GM12878 (cell line): ENCODE measurements around the gene CBFA2T3. TPM values are rescaled to one million over a fixed set of nuclear protein-coding genes. Genes with fewer than 3 reads are reported as not detected.

ENCODE experiments used
- ATAC-seq: fragments of 200-7000 bp; cut with Tn5 transposase; 3 replicates; pipeline ENCODE4 v1.9.1; 2020; ENCODE audit warnings: mild to moderate bottlenecking, moderate library complexity
- BruUV-seq: library from RNA; stranded (reverse); fragments of 400-500 nt; replicated peaks from 2 replicates; lab custom pipeline; 2021; lab: Mats Ljungman, UMichigan
- CTCF ChIA-PET: fragments of 300-600 bp; sonication (Branson Sonifier 250); formaldehyde crosslinking; extraction: SDS; loops from one replicate; lab custom pipeline; 2021; ENCODE audit warnings: inconsistent platforms; lab: Yijun Ruan, JAX
- POLR2A ChIA-PET: fragments of 350-600 bp; formaldehyde crosslinking; extraction: SDS; loops from one replicate; lab custom pipeline; 2021; ENCODE audit warnings: inconsistent platforms; lab: Charles Lee
- RAD21 ChIA-PET: fragments of 300-600 bp; sonication (Branson Sonifier 250); formaldehyde crosslinking; loops from one replicate; lab custom pipeline; 2023; ENCODE audit warnings: antibody characterized with exemption; ENCODE audit not compliant: unreplicated experiment; lab: Charles Lee
- SMC1A ChIA-PET: fragments of 300-600 bp; sonication (Branson Sonifier 250); formaldehyde crosslinking; loops from one replicate; lab custom pipeline; 2023; ENCODE audit not compliant: unreplicated experiment, uncharacterized antibody; lab: Charles Lee
- DNase-seq: peaks from one replicate; pipeline ENCODE4 v3.0.0-alpha.2; 2011; ENCODE audit warnings: low read depth, low spot score
- FAIRE-seq: peaks from 3 replicates; lab custom pipeline; 2011; peaks lifted over from hg19 to GRCh38; lab: Jason Lieb, UNC
- H2AFZ ChIP-seq: 2 replicates; pipeline ENCODE4 v1.6.0; 2011; ENCODE audit warnings: low read depth, low read length, control low read depth; ENCODE audit not compliant: control insufficient read depth
- H3K27ac ChIP-seq: 2 replicates; pipeline ENCODE4 v1.5.1; 2011; ENCODE audit warnings: control low read depth; ENCODE audit not compliant: control insufficient read depth, insufficient read depth
- H3K27me3 ChIP-seq, 2 experiments: replicated peaks in 1 of 2; 2 replicates each; pipeline versions ENCODE4 v1.6.0 to v1.6.1; 2011; ENCODE audit warnings: low read length in 1 of 2; ENCODE audit not compliant: control insufficient read depth in 2 of 2, insufficient read depth in 2 of 2
- H3K36me3 ChIP-seq, 2 experiments: 2 replicates each; pipeline ENCODE4 v1.5.1; 2011; ENCODE audit warnings: low read length in 1 of 2; ENCODE audit not compliant: control insufficient read depth in 2 of 2, insufficient read depth in 2 of 2
- H3K4me1 ChIP-seq: 2 replicates; pipeline ENCODE4 v1.6.1; 2011; ENCODE audit warnings: mild to moderate bottlenecking, low read length, moderate library complexity, mixed read lengths; ENCODE audit not compliant: control insufficient read depth, insufficient read depth
- H3K4me2 ChIP-seq: 2 replicates; pipeline ENCODE4 v1.6.0; 2011; ENCODE audit warnings: control low read depth; ENCODE audit not compliant: control insufficient read depth, insufficient read depth
- H3K4me3 ChIP-seq: fragments of 200-600 bp; sonication (generic); 2 replicates; pipeline ENCODE4 v1.5.1; 2016
- H3K79me2 ChIP-seq: 2 replicates; pipeline ENCODE4 v1.6.0; 2011; ENCODE audit warnings: low read length; ENCODE audit not compliant: control insufficient read depth, insufficient read depth
- H3K9ac ChIP-seq: 2 replicates; pipeline ENCODE4 v1.8.0; 2011; ENCODE audit warnings: low read length, control low read depth, mixed read lengths; ENCODE audit not compliant: control insufficient read depth, insufficient read depth
- H3K9me3 ChIP-seq: replicated peaks from 3 replicates; pipeline ENCODE4 v1.5.1; 2011; ENCODE audit warnings: mild to moderate bottlenecking, low read length; ENCODE audit not compliant: control insufficient read depth, insufficient read depth
- H4K20me1 ChIP-seq: 2 replicates; pipeline ENCODE4 v1.6.0; 2011; ENCODE audit not compliant: control insufficient read depth, insufficient read depth
- ATF7 ChIP-seq: fragments of 450-650 bp; IDR thresholded peaks from 2 replicates; pipeline ENCODE4 v1.6.1; 2016; ENCODE audit warnings: low read depth, mild to moderate bottlenecking
- BRCA1 ChIP-seq: IDR thresholded peaks from 2 replicates; pipeline ENCODE4 v1.6.1; 2011; ENCODE audit warnings: low read depth, low read length, improper control_type of control experiment
- LARP7 ChIP-seq: fragments of 450-650 bp; IDR thresholded peaks from 2 replicates; pipeline ENCODE4 v1.6.1; 2017; ENCODE audit warnings: mild to moderate bottlenecking
- RAD51 ChIP-seq: fragments of 450-650 bp; IDR thresholded peaks from 2 replicates; pipeline ENCODE4 v1.6.1; 2016; ENCODE audit warnings: moderate library complexity, mild to moderate bottlenecking, inconsistent platforms
- RUNX3 ChIP-seq: IDR thresholded peaks from 2 replicates; pipeline ENCODE4 v1.6.1; 2012; ENCODE audit warnings: low read length, inconsistent platforms
- SIX5 ChIP-seq: IDR thresholded peaks from 2 replicates; pipeline ENCODE4 v1.6.1; 2011; ENCODE audit warnings: mild to moderate bottlenecking, low read depth, low read length, moderate library complexity; ENCODE audit not compliant: severe bottlenecking
- TCF7 ChIP-seq: IDR thresholded peaks from 2 replicates; pipeline ENCODE4 v1.6.1; 2014; ENCODE audit warnings: antibody characterized with exemption, borderline replicate concordance
- YY1 ChIP-seq: IDR thresholded peaks from 2 replicates; pipeline ENCODE4 v1.6.1; 2011; ENCODE audit warnings: low read depth, mild to moderate bottlenecking, low read length
- WGBS: methylation state at CpG from one replicate; pipeline ENCODE4 v1.1.6; 2016; ENCODE audit warnings: low lambda C conversion rate; ENCODE audit not compliant: insufficient replicate concordance, insufficient coverage; ENCODE audit errors: missing lambda C conversion rate; 5-methylcytosine and 5-hydroxymethylcytosine counted together
- in situ Hi-C: fragments of 300-500 bp; cut with MboI; formaldehyde crosslinking; loops from 9 replicates; pipeline ENCODE4 v1.14.3; 2018; ENCODE audit warnings: mixed read lengths
- intact Hi-C: fragments of 100-400 bp; cut with micrococcal nuclease; formaldehyde crosslinking; loops from one replicate; pipeline ENCODE4 v1.14.2; 2022; ENCODE audit not compliant: unreplicated experiment
- polyA plus RNA-seq, 11 experiments: library from polyadenylated mRNA; depleted of rRNA in 4 of 11; unstranded in 6 of 11; stranded (reverse) in 5 of 11; fragments of >200 nt; fragmentation: Nextera tagmentation in 4 of 11; fragmentation: Illumina TruSeq in 1 of 11; extraction: Ambion mirVana in 4 of 11; extraction: Trizol in 1 of 11; gene quantifications; 1 replicate in 1 of 11; 2 replicates in 10 of 11; pipeline versions ENCODE4 v1.2.1 to v1.2.3, GENCODE V29; 2011 to 2016; ENCODE audit warnings: inconsistent platforms in 2 of 11, missing spikeins in 2 of 11, low read depth in 1 of 11
- total RNA-seq, 4 experiments: library from RNA; depleted of rRNA in 3 of 4; stranded (reverse); fragments of >200 nt in 3 of 4; fragmentation: Illumina TruSeq in 1 of 4; extraction: Trizol in 1 of 4; gene quantifications; 2 replicates each; pipeline versions ENCODE4 v1.2.1 to v1.2.3, GENCODE V29; 2013 to 2021
- TF ChIP-seq, protein P1 (sequence below): fragments of 450-650 bp; IDR thresholded peaks from 2 replicates; pipeline ENCODE4 v1.6.1; 2017; ENCODE audit warnings: low read depth, mild to moderate bottlenecking, moderate library complexity
- TF ChIP-seq, protein P2 (sequence below): fragments of 450-650 bp; IDR thresholded peaks from 2 replicates; pipeline ENCODE4 v1.6.1; 2017; ENCODE audit warnings: mild to moderate bottlenecking, low read depth, inconsistent platforms; ENCODE audit not compliant: poor library complexity, severe bottlenecking

The CBFA2T3 gene
- total and polyA plus RNA-seq, 10 of the 15 experiments (the other 5 are each of a cell fraction or from before 2014, with no cell fraction given), result 0.69 to 42.6 (median 4.5) TPM

DNA sequence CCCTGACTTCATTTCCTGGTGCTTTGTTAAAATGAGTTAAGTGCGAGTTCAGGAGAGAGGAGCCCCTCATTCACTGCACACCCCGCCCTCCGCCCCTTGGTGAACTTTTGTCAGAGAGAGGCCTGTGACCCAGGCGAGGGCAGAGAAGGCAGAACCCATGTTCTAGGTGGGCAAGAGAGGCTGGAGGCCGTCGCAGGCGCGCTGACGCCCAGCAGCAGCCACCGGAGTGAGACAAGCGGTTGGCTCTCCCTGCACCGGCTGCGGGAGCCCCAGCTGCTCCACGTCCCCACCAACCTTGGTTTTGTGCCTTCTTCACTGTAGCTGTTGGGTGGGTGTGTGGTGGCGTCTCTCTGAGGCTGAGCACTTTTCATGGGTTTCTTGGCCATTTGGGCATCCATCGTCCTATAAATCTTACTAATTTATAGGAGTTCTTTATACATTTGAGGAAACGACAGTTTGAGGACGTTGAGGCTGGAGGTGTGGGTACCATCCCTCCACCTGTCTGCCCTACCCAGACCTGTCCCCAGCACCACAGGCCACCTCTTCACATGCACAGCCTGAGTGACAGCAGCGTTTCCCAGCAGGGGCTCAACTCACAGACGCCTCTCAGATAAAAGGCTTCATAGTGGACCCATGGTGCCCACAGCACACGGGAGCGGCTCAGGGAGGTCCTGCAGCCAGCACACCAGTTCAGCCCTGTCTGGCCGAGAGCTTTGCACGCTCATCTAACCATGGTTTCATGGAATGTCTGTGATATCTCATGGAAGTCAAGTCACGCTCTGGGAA lies 45.2 kb upstream of the CBFA2T3 start (continued):
- TF ChIP-seq YY1 (no peak), BRCA1 (no peak), ATF7 (no peak), RAD51 (no peak), TCF7 (no peak), RUNX3 (no peak)
- TF ChIP-seq, protein P1, sequence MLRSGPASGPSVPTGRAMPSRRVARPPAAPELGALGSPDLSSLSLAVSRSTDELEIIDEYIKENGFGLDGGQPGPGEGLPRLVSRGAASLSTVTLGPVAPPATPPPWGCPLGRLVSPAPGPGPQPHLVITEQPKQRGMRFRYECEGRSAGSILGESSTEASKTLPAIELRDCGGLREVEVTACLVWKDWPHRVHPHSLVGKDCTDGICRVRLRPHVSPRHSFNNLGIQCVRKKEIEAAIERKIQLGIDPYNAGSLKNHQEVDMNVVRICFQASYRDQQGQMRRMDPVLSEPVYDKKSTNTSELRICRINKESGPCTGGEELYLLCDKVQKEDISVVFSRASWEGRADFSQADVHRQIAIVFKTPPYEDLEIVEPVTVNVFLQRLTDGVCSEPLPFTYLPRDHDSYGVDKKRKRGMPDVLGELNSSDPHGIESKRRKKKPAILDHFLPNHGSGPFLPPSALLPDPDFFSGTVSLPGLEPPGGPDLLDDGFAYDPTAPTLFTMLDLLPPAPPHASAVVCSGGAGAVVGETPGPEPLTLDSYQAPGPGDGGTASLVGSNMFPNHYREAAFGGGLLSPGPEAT, result no peak

DNA sequence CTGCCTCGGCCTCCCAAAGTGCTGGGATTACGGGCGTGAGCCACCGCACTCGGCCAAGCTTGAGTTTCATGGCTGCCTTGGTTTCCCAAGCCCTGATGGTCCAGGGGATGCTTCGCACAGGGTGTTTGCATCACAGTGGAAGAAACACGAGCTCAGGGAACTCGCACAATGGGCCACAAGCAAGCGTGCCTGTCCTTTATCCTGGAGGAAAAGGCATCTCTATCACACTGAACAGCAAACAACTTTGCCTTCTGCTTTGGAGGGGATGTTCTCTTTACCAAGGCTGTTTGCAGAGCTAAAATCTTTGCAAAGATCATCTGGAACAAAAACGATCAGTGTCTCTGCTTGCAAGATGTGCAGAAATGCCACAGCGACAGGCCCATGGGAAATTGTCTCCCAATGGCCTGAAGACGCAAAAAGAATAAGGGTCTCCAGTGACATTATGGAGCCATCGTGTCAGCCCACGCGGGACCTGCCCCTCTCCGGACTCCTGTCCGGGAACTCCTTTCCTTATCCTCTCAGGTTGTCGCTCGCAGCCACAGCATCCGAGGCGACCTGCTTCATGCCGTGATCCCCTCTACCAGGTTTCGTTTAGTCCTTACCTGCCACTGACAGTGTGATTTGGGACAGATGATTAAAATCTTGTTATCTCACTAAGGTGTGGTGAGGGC lies 44.1 kb upstream of the CBFA2T3 start:
- no peak overlapping the region for H2AFZ ChIP-seq
- no TSS peak for BruUV-seq
- ChIA-PET CTCF (interaction anchor here (0.5 to 1.7 kb wide), 2 partner anchors 53 to 566 kb away, joined by 4 to 5 read pairs; no protein-coding TSS in a partner anchor), POLR2A (interaction anchor here (0.6 to 1.7 kb wide), 6 partner anchors 11 to 53 kb away, joined by 3 to 6 read pairs (median 4); no protein-coding TSS in a partner anchor), SMC1A (interaction anchor here (0.6 to 1.7 kb wide), 5 partner anchors 42 to 52 kb away, joined by 3 to 7 read pairs (median 4); partner anchors contain the start of gene CBFA2T3), RAD21 (interaction anchor here (1.1 to 1.5 kb wide), 3 partner anchors 36 to 53 kb away, joined by 4 to 7 read pairs (median 4); no protein-coding TSS in a partner anchor)
- H3K4me2 ChIP-seq, result no peak overlapping the region
- intact Hi-C loops (no loop called here), in situ Hi-C loops (no loop called here)
- TF ChIP-seq LARP7 (0 out of 2 replicates have a peak, but pooled peaks have one; percentile 17), SIX5 (no peak)
- TF ChIP-seq, protein P2, sequence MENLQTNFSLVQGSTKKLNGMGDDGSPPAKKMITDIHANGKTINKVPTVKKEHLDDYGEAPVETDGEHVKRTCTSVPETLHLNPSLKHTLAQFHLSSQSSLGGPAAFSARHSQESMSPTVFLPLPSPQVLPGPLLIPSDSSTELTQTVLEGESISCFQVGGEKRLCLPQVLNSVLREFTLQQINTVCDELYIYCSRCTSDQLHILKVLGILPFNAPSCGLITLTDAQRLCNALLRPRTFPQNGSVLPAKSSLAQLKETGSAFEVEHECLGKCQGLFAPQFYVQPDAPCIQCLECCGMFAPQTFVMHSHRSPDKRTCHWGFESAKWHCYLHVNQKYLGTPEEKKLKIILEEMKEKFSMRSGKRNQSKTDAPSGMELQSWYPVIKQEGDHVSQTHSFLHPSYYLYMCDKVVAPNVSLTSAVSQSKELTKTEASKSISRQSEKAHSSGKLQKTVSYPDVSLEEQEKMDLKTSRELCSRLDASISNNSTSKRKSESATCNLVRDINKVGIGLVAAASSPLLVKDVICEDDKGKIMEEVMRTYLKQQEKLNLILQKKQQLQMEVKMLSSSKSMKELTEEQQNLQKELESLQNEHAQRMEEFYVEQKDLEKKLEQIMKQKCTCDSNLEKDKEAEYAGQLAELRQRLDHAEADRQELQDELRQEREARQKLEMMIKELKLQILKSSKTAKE, result no peak
- H3K9ac ChIP-seq, result no peak overlapping the region
- ATAC-seq (no peak), FAIRE-seq (no peak), DNase-seq (no peak)
- H3K27me3 ChIP-seq, result peaks cover 0 to 4% of the 10 kb centered on the region in 2 experiments; a peak in 2 of 4 replicates
- H3K4me1 ChIP-seq, result peaks cover 11% of the 10 kb centered on the region
- H3K36me3 ChIP-seq, result no peaks in the 10 kb centered on the region
- H3K4me3 ChIP-seq, result no peak overlapping the region
- 78% methylated on average over 23 of the region's 23 CpGs for WGBS
- H3K9me3 ChIP-seq, result peaks cover 2% of the 10 kb centered on the region; the same call in 1 of the 3 replicates
- no peak overlapping the region for H3K27ac ChIP-seq
- H3K79me2 ChIP-seq, result no peaks in the 10 kb centered on the region
- no peaks in the 10 kb centered on the region for H4K20me1 ChIP-seq
